ENCODE data around the gene MTFP1.

GRCh38 chr22:30441088-30441487, 15.5 kb downstream of the MTFP1 start:
- no peak for TF ChIP-seq CTCF (IDR thresholded peaks at IDR 0.05 in 8 of 11, conservative IDR thresholded peaks at IDR 0.05 in 3 of 11)
- TF ChIP-seq POLR2A (IDR thresholded peaks at IDR 0.05): no peak

Measured in spleen (tissue), 7 donors.